Measurements from ENCODE around the gene B4GALNT4.
"Not testable (repeated sequence)": the region's sequence is repeated elsewhere in the genome, so short reads cannot be mapped to it uniquely, and the experiment has no call there.

B4GALNT4 gene

GRCh38 chr11:360326-361280, 8.7 kb upstream of the B4GALNT4 start:
- DNase-seq: no peak

GRCh38 chr11:362642-363442, 6.5 kb upstream of the B4GALNT4 start:
- no peak for DNase-seq

- DNase-seq: not testable (repeated sequence)
These were observed 5.9 kb upstream of the B4GALNT4 start for GRCh38 chr11:363443-363805.

GRCh38 chr11:363948-364761, 5.1 kb upstream of the B4GALNT4 start:
- DNase-seq: no peak

GRCh38 chr11:364991-365725, 4.1 kb upstream of the B4GALNT4 start:
- no peak for DNase-seq

- no peak for DNase-seq
These were observed 3.5 kb upstream of the B4GALNT4 start for GRCh38 chr11:365831-366230.

GRCh38 chr11:367956-368413, 1.3 kb upstream of the B4GALNT4 start:
- no peak for DNase-seq

GRCh38 chr11:368414-369335, 624 bp upstream of the B4GALNT4 start:
- DNase-seq: no peak

GRCh38 chr11:370070-370941, 1.0 kb downstream of the B4GALNT4 start:
- no peak for DNase-seq

- no peak for DNase-seq
These were observed 1.8 kb downstream of the B4GALNT4 start for GRCh38 chr11:371051-371450.

- no peak for DNase-seq
These were observed 2.7 kb downstream of the B4GALNT4 start for GRCh38 chr11:371716-372590.

- DNase-seq: no peak
These were observed 3.8 kb downstream of the B4GALNT4 start for GRCh38 chr11:372809-373715.

GRCh38 chr11:373716-374551, 4.6 kb downstream of the B4GALNT4 start:
- DNase-seq: no peak

GRCh38 chr11:375065-376025, 6.0 kb downstream of the B4GALNT4 start:
- no peak for DNase-seq

- DNase-seq: no peak
These were observed 7.4 kb downstream of the B4GALNT4 start for GRCh38 chr11:376531-377173.

Data from GF-D8 (cell line).